Lower leg skin (tissue), 3 donors: ENCODE data around the gene CNTNAP5.

Experiments used
- POLR2A ChIP-seq, 2 donors: fragments of 450-650 bp; IDR thresholded peaks; one replicate each; pipeline ENCODE4 v1.6.1; 2016 to 2017; ENCODE audit warnings: antibody characterized with exemption in 2 of 2, mild to moderate bottlenecking in 1 of 2, moderate library complexity in 1 of 2
- TF ChIP-seq, protein P1 (sequence below), 3 donors: fragments of 450-650 bp; IDR thresholded peaks; one replicate each; pipeline ENCODE4 v1.5.1; 2016; ENCODE audit warnings: antibody characterized with exemption in 3 of 3, mild to moderate bottlenecking in 3 of 3, moderate library complexity in 2 of 3

DNA sequence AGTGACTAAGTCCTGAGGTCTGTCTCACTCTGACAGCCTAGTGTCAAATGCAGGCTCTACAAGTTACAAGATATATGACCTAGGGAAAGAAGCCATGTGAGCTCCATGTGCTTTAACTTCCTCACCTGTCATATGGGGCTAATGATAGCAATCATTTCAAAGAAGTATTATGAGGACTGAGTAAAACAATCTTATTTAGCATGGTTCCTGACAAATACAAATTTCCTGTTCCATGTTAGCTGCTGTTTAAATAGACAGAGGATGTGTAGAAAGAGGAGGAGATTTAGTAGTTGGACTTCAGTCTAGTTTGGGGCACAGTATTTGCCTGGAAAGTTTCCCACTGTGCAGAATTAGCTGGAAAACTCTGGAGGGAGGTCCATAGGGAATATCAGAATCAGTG lies 545.8 kb downstream of the CNTNAP5 start:
- TF ChIP-seq, protein P1, sequence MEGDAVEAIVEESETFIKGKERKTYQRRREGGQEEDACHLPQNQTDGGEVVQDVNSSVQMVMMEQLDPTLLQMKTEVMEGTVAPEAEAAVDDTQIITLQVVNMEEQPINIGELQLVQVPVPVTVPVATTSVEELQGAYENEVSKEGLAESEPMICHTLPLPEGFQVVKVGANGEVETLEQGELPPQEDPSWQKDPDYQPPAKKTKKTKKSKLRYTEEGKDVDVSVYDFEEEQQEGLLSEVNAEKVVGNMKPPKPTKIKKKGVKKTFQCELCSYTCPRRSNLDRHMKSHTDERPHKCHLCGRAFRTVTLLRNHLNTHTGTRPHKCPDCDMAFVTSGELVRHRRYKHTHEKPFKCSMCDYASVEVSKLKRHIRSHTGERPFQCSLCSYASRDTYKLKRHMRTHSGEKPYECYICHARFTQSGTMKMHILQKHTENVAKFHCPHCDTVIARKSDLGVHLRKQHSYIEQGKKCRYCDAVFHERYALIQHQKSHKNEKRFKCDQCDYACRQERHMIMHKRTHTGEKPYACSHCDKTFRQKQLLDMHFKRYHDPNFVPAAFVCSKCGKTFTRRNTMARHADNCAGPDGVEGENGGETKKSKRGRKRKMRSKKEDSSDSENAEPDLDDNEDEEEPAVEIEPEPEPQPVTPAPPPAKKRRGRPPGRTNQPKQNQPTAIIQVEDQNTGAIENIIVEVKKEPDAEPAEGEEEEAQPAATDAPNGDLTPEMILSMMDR (IDR thresholded peaks at IDR 0.05) = no peak
- TF ChIP-seq POLR2A (IDR thresholded peaks at IDR 0.05) = no peak
